PFSK-1 (cell line): ENCODE measurements around the gene NBPF11.

ENCODE experiments used
- FOXP2 ChIP-seq: optimal IDR thresholded peaks from 2 replicates; pipeline ENCODE3; 2011; ENCODE audit warnings: borderline replicate concordance, control low read depth, inconsistent platforms; ENCODE audit not compliant: insufficient read depth; ENCODE audit errors: extremely low read length, extremely low read depth
- POLR2AphosphoS5 ChIP-seq: IDR thresholded peaks from 2 replicates; pipeline ENCODE4 v1.6.1; 2012; ENCODE audit warnings: low read depth, mild to moderate bottlenecking, control low read depth, low read length, moderate library complexity
- REST ChIP-seq, 2 experiments: IDR thresholded peaks; 2 replicates each; pipeline versions ENCODE4 v1.6.1 to v1.8.0; 2011 to 2012; ENCODE audit warnings: low read depth in 2 of 2, low read length in 2 of 2, control low read depth in 1 of 2, inconsistent platforms in 1 of 2, mild to moderate bottlenecking in 1 of 2, moderate library complexity in 1 of 2; ENCODE audit not compliant: insufficient read depth in 1 of 2
- SIN3A ChIP-seq: IDR thresholded peaks from 2 replicates; pipeline ENCODE4 v1.6.1; 2012; ENCODE audit warnings: mild to moderate bottlenecking, low read length, moderate library complexity, borderline replicate concordance; ENCODE audit not compliant: insufficient read depth
- TAF1 ChIP-seq: IDR thresholded peaks from 2 replicates; pipeline ENCODE4 v1.6.1; 2012; ENCODE audit warnings: low read length, control low read depth, borderline replicate concordance; ENCODE audit not compliant: insufficient read depth

NBPF11 gene

DNA sequence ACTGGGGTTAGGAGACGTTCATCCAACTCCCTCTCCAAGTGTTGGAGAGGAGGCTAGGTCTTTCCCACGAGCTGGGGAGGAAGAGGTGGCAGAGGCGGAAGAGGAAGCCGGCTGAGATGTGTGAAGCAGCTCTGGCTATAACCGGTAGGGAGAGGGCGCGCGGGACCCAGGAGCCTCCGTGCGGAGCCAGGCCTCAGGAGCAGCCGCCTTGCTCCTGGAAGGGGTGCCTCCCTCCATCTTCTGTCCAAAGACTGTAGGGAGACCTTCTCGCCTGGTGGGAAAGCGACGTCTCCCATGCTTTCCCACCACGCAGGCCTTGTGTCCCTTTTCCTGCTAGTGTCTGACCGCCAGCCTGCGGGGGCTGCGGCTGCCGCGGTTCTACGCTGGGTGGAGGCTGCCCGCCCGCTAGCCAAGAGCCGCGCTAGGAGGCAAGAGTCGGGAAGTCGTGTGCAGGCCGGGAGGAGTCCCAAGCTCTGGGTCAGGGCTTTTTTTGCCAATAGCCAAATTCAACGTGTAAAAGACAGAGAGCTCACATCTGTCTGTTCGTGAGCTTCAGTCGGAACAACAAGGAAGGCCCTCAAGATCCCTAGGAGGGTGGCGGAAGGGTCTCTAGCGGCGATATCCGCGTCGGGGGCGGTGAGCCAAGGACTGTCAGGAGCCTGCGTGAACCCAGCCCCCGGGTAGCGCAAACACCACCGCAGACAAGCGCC lies 8.4 kb upstream of the NBPF11 start:
- TF ChIP-seq TAF1 (no peak), SIN3A (no peak), FOXP2 (no peak), POLR2AphosphoS5 (no peak), REST (IDR thresholded peaks at IDR 0.05; ENCODE audit: insufficient read depth in 1 of 2, low read depth in 2 of 2, low read length in 2 of 2) (no peak)

GRCh38 chr1:148160048-148160342 lies 7.9 kb upstream of the NBPF11 start:
- no peak for TF ChIP-seq FOXP2
- TF ChIP-seq POLR2AphosphoS5: no peak
- TF ChIP-seq SIN3A: no peak

GRCh38 chr1:148158341-148159003 lies 6.4 kb upstream of the NBPF11 start:
- TF ChIP-seq POLR2AphosphoS5: no peak
- TF ChIP-seq REST (IDR thresholded peaks at IDR 0.05; ENCODE audit: insufficient read depth in 1 of 2, low read depth in 2 of 2, low read length in 2 of 2): no peak
- TF ChIP-seq FOXP2: no peak
- no peak for TF ChIP-seq TAF1
- TF ChIP-seq SIN3A: no peak
